ENCODE measurements around the gene ORC4.

The ORC4 gene

GRCh38 chr2:147916067-147916466, 104.5 kb downstream of the ORC4 start:
- no peak overlapping the region for H3K27ac ChIP-seq (ENCODE audit: insufficient read depth, low read depth, low read length, poor library complexity, severe bottlenecking)
- 98% methylated on average over 2 of the region's 2 CpGs; no CpG with 5 or more reads in 1 of the 2 experiments for WGBS, 2 experiments

GRCh38 chr2:147913701-147914480, 106.6 kb downstream of the ORC4 start:
- Histone ChIP-seq H3K27me3 (ENCODE audit: control insufficient read depth, insufficient read depth, low read length, poor library complexity, severe bottlenecking) (no peaks in the 10 kb centered on the region), H3K27ac (ENCODE audit: insufficient read depth, low read depth, low read length, poor library complexity, severe bottlenecking) (no peak overlapping the region), H3K4me1 (ENCODE audit: control insufficient read depth, insufficient read depth, low read length) (peaks cover 10% of the 10 kb centered on the region), H3K4me3 (ENCODE audit: insufficient read depth, low read depth, low read length) (no peak overlapping the region), H3K36me3 (ENCODE audit: control insufficient read depth, insufficient read depth, low read length) (no peaks in the 10 kb centered on the region), H3K9me3 (ENCODE audit: control insufficient read depth, low read length) (no peaks in the 10 kb centered on the region)
- WGBS, 2 experiments = 93 to 94% methylated on average over 1 to 2 of the region's 3 CpGs

More at GRCh38 chr2:147916067-147916466, 104.5 kb downstream of the ORC4 start:
- peaks cover 10% of the 10 kb centered on the region for H3K4me1 ChIP-seq (ENCODE audit: control insufficient read depth, insufficient read depth, low read length)
- no peaks in the 10 kb centered on the region for H3K9me3 ChIP-seq (ENCODE audit: control insufficient read depth, low read length)
- H3K27me3 ChIP-seq (ENCODE audit: control insufficient read depth, insufficient read depth, low read length, poor library complexity, severe bottlenecking) = no peaks in the 10 kb centered on the region
- H3K4me3 ChIP-seq (ENCODE audit: insufficient read depth, low read depth, low read length) = no peak overlapping the region
- no peaks in the 10 kb centered on the region for H3K36me3 ChIP-seq (ENCODE audit: control insufficient read depth, insufficient read depth, low read length)

GRCh38 chr2:147910990-147911473, 109.5 kb downstream of the ORC4 start:
- Histone ChIP-seq H3K27ac (ENCODE audit: insufficient read depth, low read depth, low read length, poor library complexity, severe bottlenecking) (no peak overlapping the region), H3K36me3 (ENCODE audit: control insufficient read depth, insufficient read depth, low read length) (no peaks in the 10 kb centered on the region), H3K27me3 (ENCODE audit: control insufficient read depth, insufficient read depth, low read length, poor library complexity, severe bottlenecking) (no peaks in the 10 kb centered on the region), H3K4me1 (ENCODE audit: control insufficient read depth, insufficient read depth, low read length) (peaks cover 10% of the 10 kb centered on the region), H3K9me3 (ENCODE audit: control insufficient read depth, low read length) (no peaks in the 10 kb centered on the region), H3K4me3 (ENCODE audit: insufficient read depth, low read depth, low read length) (no peak overlapping the region)
- 0% methylated on average over 2 of the region's 2 CpGs; no CpG with 5 or more reads in 1 of the 2 experiments for WGBS, 2 experiments

- no peaks in the 10 kb centered on the region for H3K9me3 ChIP-seq (ENCODE audit: control insufficient read depth, low read length)
- no peak overlapping the region for H3K4me3 ChIP-seq (ENCODE audit: insufficient read depth, low read depth, low read length)
- H3K36me3 ChIP-seq (ENCODE audit: control insufficient read depth, insufficient read depth, low read length) = no peaks in the 10 kb centered on the region
- no peaks in the 10 kb centered on the region for H3K27me3 ChIP-seq (ENCODE audit: control insufficient read depth, insufficient read depth, low read length, poor library complexity, severe bottlenecking)
- no peak overlapping the region for H3K27ac ChIP-seq (ENCODE audit: insufficient read depth, low read depth, low read length, poor library complexity, severe bottlenecking)
- WGBS, 2 experiments = no CpG with 5 or more reads among the region's 2 CpGs
- H3K4me1 ChIP-seq (ENCODE audit: control insufficient read depth, insufficient read depth, low read length) = peaks cover 9% of the 10 kb centered on the region
Measured at GRCh38 chr2:147909178-147909577, 111.4 kb downstream of the ORC4 start.

- no peak overlapping the region for H3K27ac ChIP-seq (ENCODE audit: insufficient read depth, low read depth, low read length, poor library complexity, severe bottlenecking)
- no peaks in the 10 kb centered on the region for H3K4me1 ChIP-seq (ENCODE audit: control insufficient read depth, insufficient read depth, low read length)
- WGBS, 2 experiments = 98 to 100% methylated on average over 3 to 4 of the region's 4 CpGs
- H3K36me3 ChIP-seq (ENCODE audit: control insufficient read depth, insufficient read depth, low read length) = no peaks in the 10 kb centered on the region
- no peaks in the 10 kb centered on the region for H3K27me3 ChIP-seq (ENCODE audit: control insufficient read depth, insufficient read depth, low read length, poor library complexity, severe bottlenecking)
- no peak overlapping the region for H3K4me3 ChIP-seq (ENCODE audit: insufficient read depth, low read depth, low read length)
- H3K9me3 ChIP-seq (ENCODE audit: control insufficient read depth, low read length) = no peaks in the 10 kb centered on the region
Measured at GRCh38 chr2:147904051-147904450, 116.5 kb downstream of the ORC4 start.

GRCh38 chr2:147888680-147889079, 131.9 kb downstream of the ORC4 start:
- WGBS, 2 experiments = 33 to 51% methylated on average over 1 to 3 of the region's 3 CpGs
- no peak overlapping the region for H3K4me3 ChIP-seq (ENCODE audit: insufficient read depth, low read depth, low read length)
- H3K27ac ChIP-seq (ENCODE audit: insufficient read depth, low read depth, low read length, poor library complexity, severe bottlenecking) = no peak overlapping the region

GRCh38 chr2:147886136-147886535, 134.4 kb downstream of the ORC4 start:
- Histone ChIP-seq H3K9me3 (ENCODE audit: control insufficient read depth, low read length) (no peaks in the 10 kb centered on the region), H3K4me3 (ENCODE audit: insufficient read depth, low read depth, low read length) (no peak overlapping the region)
- WGBS, 2 experiments = 87 to 100% methylated on average over 1 to 2 of the region's 2 CpGs

More at GRCh38 chr2:147888680-147889079, 131.9 kb downstream of the ORC4 start:
- H3K9me3 ChIP-seq (ENCODE audit: control insufficient read depth, low read length) = no peaks in the 10 kb centered on the region
- H3K4me1 ChIP-seq (ENCODE audit: control insufficient read depth, insufficient read depth, low read length) = peaks cover 6% of the 10 kb centered on the region
- no peaks in the 10 kb centered on the region for H3K36me3 ChIP-seq (ENCODE audit: control insufficient read depth, insufficient read depth, low read length)
- no peaks in the 10 kb centered on the region for H3K27me3 ChIP-seq (ENCODE audit: control insufficient read depth, insufficient read depth, low read length, poor library complexity, severe bottlenecking)

GRCh38 chr2:147884830-147885229, 135.7 kb downstream of the ORC4 start:
- Histone ChIP-seq H3K27ac (ENCODE audit: insufficient read depth, low read depth, low read length, poor library complexity, severe bottlenecking) (no peak overlapping the region), H3K36me3 (ENCODE audit: control insufficient read depth, insufficient read depth, low read length) (no peaks in the 10 kb centered on the region), H3K4me3 (ENCODE audit: insufficient read depth, low read depth, low read length) (no peak overlapping the region), H3K4me1 (ENCODE audit: control insufficient read depth, insufficient read depth, low read length) (peaks cover 6% of the 10 kb centered on the region), H3K9me3 (ENCODE audit: control insufficient read depth, low read length) (no peaks in the 10 kb centered on the region), H3K27me3 (ENCODE audit: control insufficient read depth, insufficient read depth, low read length, poor library complexity, severe bottlenecking) (no peaks in the 10 kb centered on the region)

More at GRCh38 chr2:147886136-147886535, 134.4 kb downstream of the ORC4 start:
- H3K27ac ChIP-seq (ENCODE audit: insufficient read depth, low read depth, low read length, poor library complexity, severe bottlenecking) = no peak overlapping the region
- no peaks in the 10 kb centered on the region for H3K27me3 ChIP-seq (ENCODE audit: control insufficient read depth, insufficient read depth, low read length, poor library complexity, severe bottlenecking)
- H3K36me3 ChIP-seq (ENCODE audit: control insufficient read depth, insufficient read depth, low read length) = no peaks in the 10 kb centered on the region
- peaks cover 6% of the 10 kb centered on the region for H3K4me1 ChIP-seq (ENCODE audit: control insufficient read depth, insufficient read depth, low read length)

- no peaks in the 10 kb centered on the region for H3K4me1 ChIP-seq (ENCODE audit: control insufficient read depth, insufficient read depth, low read length)
- H3K27me3 ChIP-seq (ENCODE audit: control insufficient read depth, insufficient read depth, low read length, poor library complexity, severe bottlenecking) = no peaks in the 10 kb centered on the region
- H3K9me3 ChIP-seq (ENCODE audit: control insufficient read depth, low read length) = no peaks in the 10 kb centered on the region
- no peaks in the 10 kb centered on the region for H3K36me3 ChIP-seq (ENCODE audit: control insufficient read depth, insufficient read depth, low read length)
- no peak overlapping the region for H3K27ac ChIP-seq (ENCODE audit: insufficient read depth, low read depth, low read length, poor library complexity, severe bottlenecking)
- no peak overlapping the region for H3K4me3 ChIP-seq (ENCODE audit: insufficient read depth, low read depth, low read length)
Measured at GRCh38 chr2:147882631-147883030, 137.9 kb downstream of the ORC4 start.

Measured in ectodermal cell (in vitro differentiated cells).